ENCODE measurements around the gene DYNLT1.

DNA sequence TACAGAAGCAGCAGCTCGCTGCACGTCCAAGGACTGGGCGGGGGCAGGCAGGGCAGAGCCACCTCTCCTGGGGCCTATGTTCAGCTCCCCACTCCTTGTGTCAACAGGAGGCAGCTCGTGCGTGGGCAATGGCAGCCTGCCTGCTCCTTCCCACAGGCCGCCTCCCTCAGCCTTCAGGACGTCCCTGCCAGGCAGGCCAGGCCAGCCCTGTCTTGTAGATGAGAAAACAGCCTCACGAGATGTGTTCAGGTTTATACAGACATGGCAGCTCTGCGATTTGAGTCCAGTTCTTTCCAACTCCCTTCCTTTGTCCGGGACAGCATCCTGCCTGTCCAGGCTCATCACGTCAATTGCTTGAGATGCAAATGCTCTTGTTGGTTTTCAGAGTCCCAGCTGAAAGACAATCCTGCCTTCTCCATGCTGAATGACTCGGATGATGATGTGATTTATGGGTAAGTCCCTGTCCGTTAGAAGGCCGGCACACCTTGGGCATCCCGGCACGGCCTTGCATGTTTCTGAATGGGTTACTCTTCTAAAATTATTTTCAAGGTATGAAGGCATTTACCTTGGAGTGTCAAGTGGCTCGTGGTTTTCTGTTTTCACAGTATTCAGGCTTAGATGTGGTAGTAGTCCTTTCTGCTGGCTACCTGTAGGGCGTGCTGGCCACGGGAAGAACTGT, 13.5 kb downstream of the DYNLT1 start:
- TF ChIP-seq CTCF (conservative IDR thresholded peaks at IDR 0.05; ENCODE audit: low read depth, low read length) (no peak), EZH2phosphoT487 (IDR thresholded peaks at IDR 0.05; ENCODE audit: borderline replicate concordance, low read length) (no peak)

Measured in PC-3 (cell line).